Neural cell (in vitro differentiated cells): ENCODE results near the gene SLC17A9. TPM values are rescaled to one million over a fixed set of nuclear protein-coding genes. Genes with fewer than 3 reads are reported as not detected.

Experiments
- H2AFZ ChIP-seq: fragments of 200-600, 300-800 bp; sonication (generic), shearing (Covaris generic); 2 replicates; pipeline ENCODE4 v1.6.0; 2014; ENCODE audit warnings: low read depth, mild to moderate bottlenecking, antibody characterized with exemption, low read length, moderate library complexity
- H3F3A ChIP-seq: fragments of 200-600 bp; shearing (Covaris generic); 2 replicates; pipeline ENCODE4 v1.6.1; 2016; ENCODE audit warnings: mild to moderate bottlenecking, moderate library complexity, mixed read lengths, antibody characterized with exemption, low read length; ENCODE audit not compliant: insufficient read depth, poor library complexity, severe bottlenecking
- H3K27ac ChIP-seq: fragments of 200-600, 300-800 bp; sonication (generic), shearing (Covaris generic); 2 replicates; pipeline ENCODE4 v1.5.1; 2014; ENCODE audit warnings: mild to moderate bottlenecking, low read length, moderate library complexity
- H3K27me3 ChIP-seq: fragments of 300-800, 200-600 bp; sonication (generic), shearing (Covaris generic); 2 replicates; pipeline ENCODE4 v1.6.0; 2014; ENCODE audit warnings: mild to moderate bottlenecking, low read depth, low read length, moderate library complexity; ENCODE audit not compliant: insufficient read depth
- H3K36me3 ChIP-seq: fragments of 300-800, 200-600 bp; sonication (generic), shearing (Covaris generic); 2 replicates; pipeline ENCODE4 v1.5.1; 2014; ENCODE audit warnings: mild to moderate bottlenecking, antibody characterized with exemption, low read length, moderate library complexity; ENCODE audit not compliant: insufficient read depth
- H3K4me2 ChIP-seq: fragments of 300-800, 200-600 bp; sonication (generic), shearing (Covaris generic); 2 replicates; pipeline ENCODE4 v1.6.0; 2014; ENCODE audit warnings: mild to moderate bottlenecking, low read length
- H3K4me3 ChIP-seq: fragments of 300-800, 200-600 bp; sonication (generic), shearing (Covaris generic); 2 replicates; pipeline ENCODE4 v1.5.1; 2014; ENCODE audit warnings: mild to moderate bottlenecking, low read length, moderate library complexity
- H3K79me2 ChIP-seq: fragments of 200-600 bp; shearing (Covaris generic); replicated peaks from 2 replicates; pipeline ENCODE4 v1.6.0; 2014; ENCODE audit warnings: mild to moderate bottlenecking, low read length, moderate library complexity; ENCODE audit not compliant: insufficient read depth
- H3K9ac ChIP-seq: fragments of 300-800, 200-600 bp; sonication (generic), shearing (Covaris generic); 2 replicates; pipeline ENCODE4 v1.6.1; 2016; ENCODE audit warnings: mild to moderate bottlenecking, low read length, mixed read lengths
- H3K9me2 ChIP-seq: fragments of 200-600 bp; shearing (Covaris generic); 2 replicates; pipeline ENCODE4 v1.6.1; 2016; ENCODE audit warnings: mild to moderate bottlenecking, low read length, mixed read lengths; ENCODE audit not compliant: insufficient read depth
- H3K9me3 ChIP-seq: fragments of 200-600, 300-800 bp; sonication (generic), shearing (Covaris generic); 2 replicates; pipeline ENCODE4 v1.6.1; 2016; ENCODE audit warnings: mild to moderate bottlenecking, mixed run types, low read length, moderate library complexity, mixed read lengths
- H4K20me1 ChIP-seq: fragments of 200-600 bp; shearing (Covaris generic); 2 replicates; pipeline ENCODE4 v1.6.1; 2016; ENCODE audit warnings: mild to moderate bottlenecking, mixed run types; ENCODE audit not compliant: insufficient read depth
- EP300 ChIP-seq: fragments of 450-650 bp; conservative IDR thresholded peaks from 2 replicates; pipeline ENCODE4 v1.6.1; 2014; ENCODE audit warnings: antibody characterized with exemption, mild to moderate bottlenecking, moderate library complexity; ENCODE audit not compliant: poor library complexity, severe bottlenecking
- EZH2 ChIP-seq: fragments of 200-600, 300-800 bp; shearing (Covaris generic), sonication (generic); IDR thresholded peaks from 2 replicates; pipeline ENCODE4 v1.6.1; 2014; ENCODE audit warnings: antibody characterized with exemption, low read length, borderline replicate concordance, mild to moderate bottlenecking; ENCODE audit not compliant: insufficient read depth, poor library complexity, severe bottlenecking
- MXI1 ChIP-seq: fragments of 450-650 bp; conservative IDR thresholded peaks from 2 replicates; pipeline ENCODE4 v1.6.1; 2014; ENCODE audit warnings: antibody characterized with exemption, mild to moderate bottlenecking; ENCODE audit not compliant: poor library complexity, severe bottlenecking
- RAD21 ChIP-seq: fragments of 450-650 bp; conservative IDR thresholded peaks from 2 replicates; pipeline ENCODE4 v1.6.1; 2014; ENCODE audit warnings: antibody characterized with exemption, mild to moderate bottlenecking, moderate library complexity
- SMC3 ChIP-seq: fragments of 450-650 bp; conservative IDR thresholded peaks from 2 replicates; pipeline ENCODE4 v1.6.1; 2014; ENCODE audit warnings: antibody characterized with exemption, mild to moderate bottlenecking, moderate library complexity; ENCODE audit not compliant: poor library complexity
- TAF1 ChIP-seq: IDR thresholded peaks from 2 replicates; pipeline ENCODE4 v1.6.1; 2012; ENCODE audit warnings: low read depth
- polyA plus RNA-seq: library from polyadenylated mRNA; depleted of rRNA; stranded (reverse); fragments of >200 nt; gene quantifications from 2 replicates; pipeline ENCODE4 v1.2.3, GENCODE V29; 2014
- TF ChIP-seq, protein P1 (sequence below): IDR thresholded peaks from 2 replicates; pipeline ENCODE4 v1.6.1; 2012; ENCODE audit warnings: borderline replicate concordance
- TF ChIP-seq, protein P2 (sequence below): fragments of 450-650 bp; IDR thresholded peaks from 2 replicates; pipeline ENCODE4 v1.5.1; 2014; ENCODE audit warnings: antibody characterized with exemption, mild to moderate bottlenecking, moderate library complexity; ENCODE audit not compliant: poor library complexity, severe bottlenecking

SLC17A9 gene
- polyA plus RNA-seq, 1 donor from 2014 or later = not detected

DNA sequence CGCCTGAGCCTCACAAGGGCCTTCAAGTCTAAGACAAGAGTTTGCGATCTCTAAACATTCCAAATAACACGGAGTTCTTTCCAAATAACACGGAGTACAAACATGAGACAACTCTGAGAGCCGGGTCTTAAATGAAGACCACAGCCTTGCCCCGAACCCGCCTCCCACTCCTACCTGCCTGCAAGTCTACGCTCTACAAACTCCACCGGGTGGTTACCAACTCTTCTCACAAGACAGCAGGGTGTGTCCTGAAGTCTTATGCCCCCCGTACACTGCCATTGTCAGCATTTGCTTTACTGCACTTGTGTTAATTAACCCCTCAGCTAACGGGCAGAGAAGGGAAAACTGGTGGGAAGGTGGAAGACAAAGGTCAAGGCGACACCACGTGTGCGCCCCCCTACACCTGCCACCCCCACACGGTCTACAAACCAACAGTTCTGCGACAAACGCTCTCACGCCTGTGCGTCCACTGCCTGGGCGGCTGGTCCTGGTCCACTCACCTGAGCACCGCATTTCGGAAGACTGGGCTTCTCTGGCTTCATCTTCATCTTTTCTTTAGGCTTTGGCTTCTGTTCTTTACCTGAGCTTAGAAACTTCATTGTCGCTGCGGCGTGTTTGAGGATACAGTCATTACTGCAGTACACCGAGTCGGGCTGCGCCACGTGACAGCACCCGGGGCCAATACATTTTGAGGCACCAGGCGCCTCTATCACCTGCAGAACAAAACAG, 45.7 kb upstream of the SLC17A9 start:
- no peaks in the 10 kb centered on the region for H3K27me3 ChIP-seq
- TF ChIP-seq EZH2 = no peak
- TF ChIP-seq, protein P1, sequence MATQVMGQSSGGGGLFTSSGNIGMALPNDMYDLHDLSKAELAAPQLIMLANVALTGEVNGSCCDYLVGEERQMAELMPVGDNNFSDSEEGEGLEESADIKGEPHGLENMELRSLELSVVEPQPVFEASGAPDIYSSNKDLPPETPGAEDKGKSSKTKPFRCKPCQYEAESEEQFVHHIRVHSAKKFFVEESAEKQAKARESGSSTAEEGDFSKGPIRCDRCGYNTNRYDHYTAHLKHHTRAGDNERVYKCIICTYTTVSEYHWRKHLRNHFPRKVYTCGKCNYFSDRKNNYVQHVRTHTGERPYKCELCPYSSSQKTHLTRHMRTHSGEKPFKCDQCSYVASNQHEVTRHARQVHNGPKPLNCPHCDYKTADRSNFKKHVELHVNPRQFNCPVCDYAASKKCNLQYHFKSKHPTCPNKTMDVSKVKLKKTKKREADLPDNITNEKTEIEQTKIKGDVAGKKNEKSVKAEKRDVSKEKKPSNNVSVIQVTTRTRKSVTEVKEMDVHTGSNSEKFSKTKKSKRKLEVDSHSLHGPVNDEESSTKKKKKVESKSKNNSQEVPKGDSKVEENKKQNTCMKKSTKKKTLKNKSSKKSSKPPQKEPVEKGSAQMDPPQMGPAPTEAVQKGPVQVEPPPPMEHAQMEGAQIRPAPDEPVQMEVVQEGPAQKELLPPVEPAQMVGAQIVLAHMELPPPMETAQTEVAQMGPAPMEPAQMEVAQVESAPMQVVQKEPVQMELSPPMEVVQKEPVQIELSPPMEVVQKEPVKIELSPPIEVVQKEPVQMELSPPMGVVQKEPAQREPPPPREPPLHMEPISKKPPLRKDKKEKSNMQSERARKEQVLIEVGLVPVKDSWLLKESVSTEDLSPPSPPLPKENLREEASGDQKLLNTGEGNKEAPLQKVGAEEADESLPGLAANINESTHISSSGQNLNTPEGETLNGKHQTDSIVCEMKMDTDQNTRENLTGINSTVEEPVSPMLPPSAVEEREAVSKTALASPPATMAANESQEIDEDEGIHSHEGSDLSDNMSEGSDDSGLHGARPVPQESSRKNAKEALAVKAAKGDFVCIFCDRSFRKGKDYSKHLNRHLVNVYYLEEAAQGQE = no peak
- TF ChIP-seq MXI1 = no peak
- TF ChIP-seq, protein P2, sequence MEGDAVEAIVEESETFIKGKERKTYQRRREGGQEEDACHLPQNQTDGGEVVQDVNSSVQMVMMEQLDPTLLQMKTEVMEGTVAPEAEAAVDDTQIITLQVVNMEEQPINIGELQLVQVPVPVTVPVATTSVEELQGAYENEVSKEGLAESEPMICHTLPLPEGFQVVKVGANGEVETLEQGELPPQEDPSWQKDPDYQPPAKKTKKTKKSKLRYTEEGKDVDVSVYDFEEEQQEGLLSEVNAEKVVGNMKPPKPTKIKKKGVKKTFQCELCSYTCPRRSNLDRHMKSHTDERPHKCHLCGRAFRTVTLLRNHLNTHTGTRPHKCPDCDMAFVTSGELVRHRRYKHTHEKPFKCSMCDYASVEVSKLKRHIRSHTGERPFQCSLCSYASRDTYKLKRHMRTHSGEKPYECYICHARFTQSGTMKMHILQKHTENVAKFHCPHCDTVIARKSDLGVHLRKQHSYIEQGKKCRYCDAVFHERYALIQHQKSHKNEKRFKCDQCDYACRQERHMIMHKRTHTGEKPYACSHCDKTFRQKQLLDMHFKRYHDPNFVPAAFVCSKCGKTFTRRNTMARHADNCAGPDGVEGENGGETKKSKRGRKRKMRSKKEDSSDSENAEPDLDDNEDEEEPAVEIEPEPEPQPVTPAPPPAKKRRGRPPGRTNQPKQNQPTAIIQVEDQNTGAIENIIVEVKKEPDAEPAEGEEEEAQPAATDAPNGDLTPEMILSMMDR = no peak
- no peak overlapping the region for H3K9ac ChIP-seq
- H3K9me2 ChIP-seq = no peaks in the 10 kb centered on the region
- peaks cover 10% of the 10 kb centered on the region for H4K20me1 ChIP-seq
- H3K9me3 ChIP-seq = no peaks in the 10 kb centered on the region
- H2AFZ ChIP-seq = no peak overlapping the region
- H3F3A ChIP-seq = no peaks in the 10 kb centered on the region
- H3K27ac ChIP-seq = no peak overlapping the region
- peaks cover 8% of the 10 kb centered on the region for H3K36me3 ChIP-seq
- H3K79me2 ChIP-seq = peaks cover 15% of the 10 kb centered on the region
- no peak overlapping the region for H3K4me3 ChIP-seq
- no peak overlapping the region for H3K4me2 ChIP-seq

DNA sequence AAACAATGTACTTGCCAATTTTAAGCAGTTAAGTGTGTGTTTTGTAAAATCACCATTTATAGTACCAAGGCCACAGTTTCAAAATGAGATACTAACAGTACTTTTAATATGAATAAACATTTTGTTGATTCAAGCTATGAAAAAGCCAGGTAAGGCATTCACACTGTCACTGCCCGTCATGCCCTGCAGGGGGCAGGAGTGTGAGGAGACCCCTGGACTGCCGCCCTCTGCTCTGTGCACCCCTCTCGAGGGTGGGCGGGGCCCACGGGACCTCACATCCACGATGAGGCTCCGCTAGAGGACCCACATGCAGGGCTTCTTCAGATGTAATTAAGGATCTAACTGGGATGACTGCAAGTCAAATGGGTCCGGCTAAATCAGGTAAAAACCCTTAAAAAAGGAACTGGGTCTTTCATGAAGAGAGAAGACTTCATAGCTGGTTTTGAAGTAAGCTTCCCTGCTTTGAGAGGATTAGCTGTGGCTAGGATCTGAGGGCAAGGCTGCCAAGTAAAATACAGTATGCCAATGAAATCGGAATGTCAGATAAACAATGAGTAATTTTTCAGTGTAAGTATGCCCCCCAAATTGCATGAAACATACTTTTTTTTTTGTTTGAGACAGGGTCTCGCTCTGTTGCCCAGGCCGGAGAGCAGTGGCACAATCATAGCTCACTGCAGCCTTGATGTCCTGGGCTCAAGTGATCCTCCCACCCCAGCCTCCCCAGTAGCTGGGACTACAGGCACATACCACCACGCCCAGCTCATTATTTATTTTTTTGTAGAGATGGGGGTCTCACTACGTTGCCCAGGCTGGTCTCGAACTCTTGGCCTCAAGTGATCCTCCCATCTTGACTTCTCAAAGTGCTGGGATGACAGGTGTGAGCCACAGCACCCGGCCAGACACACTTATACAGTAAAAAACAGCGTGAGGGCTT, 44.9 kb upstream of the SLC17A9 start:
- H3K9me3 ChIP-seq = no peaks in the 10 kb centered on the region
- H3K36me3 ChIP-seq = peaks cover 8% of the 10 kb centered on the region
- H3K79me2 ChIP-seq = peaks cover 23% of the 10 kb centered on the region
- H3K9me2 ChIP-seq = no peaks in the 10 kb centered on the region
- no peak overlapping the region for H2AFZ ChIP-seq
- no peak overlapping the region for H3K27ac ChIP-seq
- no peak overlapping the region for H3K4me3 ChIP-seq
- H4K20me1 ChIP-seq = peaks cover 12% of the 10 kb centered on the region
- H3K27me3 ChIP-seq = no peaks in the 10 kb centered on the region
- no peak overlapping the region for H3K9ac ChIP-seq
- H3K4me2 ChIP-seq = no peak overlapping the region
- no peak for TF ChIP-seq TAF1
- TF ChIP-seq SMC3 = peak; percentile 22
- TF ChIP-seq RAD21 = no peak
- TF ChIP-seq EP300 = no peak
- TF ChIP-seq, protein P2 = peak; percentile 50
- no peaks in the 10 kb centered on the region for H3F3A ChIP-seq
